Measurements from ENCODE around the gene PCCA.

PCCA gene

DNA sequence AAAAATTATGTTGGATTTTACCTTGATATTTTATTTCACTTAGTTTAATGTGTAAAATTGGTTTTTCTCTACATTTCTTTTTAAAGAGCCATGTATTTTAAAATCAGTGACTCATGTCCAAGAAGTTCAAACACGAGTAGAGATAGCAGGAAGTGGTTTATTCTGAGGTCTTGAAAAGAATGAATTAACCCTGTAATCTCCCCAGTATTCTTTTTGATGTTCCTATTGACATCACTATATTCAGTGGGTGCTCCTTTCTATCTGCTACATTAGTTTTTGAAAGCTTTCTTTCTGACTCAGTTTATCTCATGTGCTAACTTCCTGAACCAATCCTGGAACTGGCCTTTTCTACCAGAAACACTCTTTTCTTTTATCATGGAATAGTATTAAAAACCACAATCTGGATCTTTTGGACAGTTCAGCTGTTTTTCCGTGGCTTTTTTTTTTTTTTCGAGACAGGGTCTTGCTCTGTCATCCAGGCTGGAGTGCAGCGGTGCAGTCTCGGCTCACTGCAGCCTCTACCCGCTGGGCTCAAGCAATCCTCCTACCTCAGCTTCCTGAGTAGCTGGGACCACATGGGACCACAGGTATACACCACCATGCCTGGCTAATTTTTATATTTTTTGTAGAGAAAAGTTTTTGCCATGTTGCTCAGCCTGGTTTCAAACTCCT lies 114.9 kb downstream of the PCCA start:
- Histone ChIP-seq H3K4ac (ENCODE audit: low read depth, low read length) (no peak overlapping the region), H3K36me3 (ENCODE audit: control insufficient read depth in 1 of 2, insufficient read depth in 2 of 2, low read length in 2 of 2) (no peaks in the 10 kb centered on the region), H2BK120ac (ENCODE audit: insufficient read depth, low read length, poor library complexity) (no peak overlapping the region), H4K91ac (ENCODE audit: low read depth, low read length) (no peak overlapping the region), H3K4me2 (ENCODE audit: low read length) (no peak overlapping the region), H2BK5ac (ENCODE audit: low read depth, low read length, poor library complexity) (no peak overlapping the region), H2AFZ (ENCODE audit: insufficient read depth, low read length, poor library complexity) (no peak overlapping the region), H3K18ac (ENCODE audit: low read length) (no peak overlapping the region), H4K12ac (ENCODE audit: low read depth, low read length) (no peak overlapping the region), H4K8ac (ENCODE audit: low read depth, low read length) (no peak overlapping the region), H3K14ac (ENCODE audit: low read length) (no peak overlapping the region), H3K79me2 (ENCODE audit: control insufficient read depth, insufficient read depth, low read length, poor library complexity) (no peaks in the 10 kb centered on the region), H3K27me3 (ENCODE audit: insufficient read depth, low read length) (no peaks in the 10 kb centered on the region), H3K9ac (ENCODE audit: low read length) (no peak overlapping the region), H3K79me1 (ENCODE audit: low read length) (no peaks in the 10 kb centered on the region), H3K27ac (ENCODE audit: low read depth, low read length) (no peak overlapping the region), H3K23ac (ENCODE audit: low read length) (no peak overlapping the region), H3K9me3 (ENCODE audit: insufficient read depth, low read depth, low read length) (no peaks in the 10 kb centered on the region), H2AK5ac (ENCODE audit: low read length) (no peak overlapping the region), H3K4me1 (ENCODE audit: control insufficient read depth in 1 of 2, insufficient read depth in 2 of 2, low read length in 2 of 2) (no peaks in the 10 kb centered on the region), H2BK12ac (ENCODE audit: low read length) (no peak overlapping the region), H3K4me3 (ENCODE audit: low read depth, low read length) (no peak overlapping the region)
- no peak for DNase-seq
- WGBS (ENCODE audit: extremely low coverage, insufficient coverage, insufficient read length): no CpG with 5 or more reads among the region's 6 CpGs

- H4K12ac ChIP-seq (ENCODE audit: low read depth, low read length): no peak overlapping the region
- H3K27me3 ChIP-seq (ENCODE audit: insufficient read depth, low read length): no peaks in the 10 kb centered on the region
These were observed 119.1 kb downstream of the PCCA start for GRCh38 chr13:100208002-100208401.

GRCh38 chr13:100208626-100209025 lies 119.7 kb downstream of the PCCA start:
- Histone ChIP-seq H3K36me3 (ENCODE audit: control insufficient read depth in 1 of 2, insufficient read depth in 2 of 2, low read length in 2 of 2) (peaks cover 0 to 6% of the 10 kb centered on the region in 2 experiments), H3K27ac (ENCODE audit: low read depth, low read length) (no peak overlapping the region), H3K9me3 (ENCODE audit: insufficient read depth, low read depth, low read length) (no peaks in the 10 kb centered on the region), H4K8ac (ENCODE audit: low read depth, low read length) (no peak overlapping the region), H3K4me2 (ENCODE audit: low read length) (no peak overlapping the region), H3K79me1 (ENCODE audit: low read length) (no peaks in the 10 kb centered on the region), H4K12ac (ENCODE audit: low read depth, low read length) (no peak overlapping the region), H3K79me2 (ENCODE audit: control insufficient read depth, insufficient read depth, low read length, poor library complexity) (no peaks in the 10 kb centered on the region), H2BK5ac (ENCODE audit: low read depth, low read length, poor library complexity) (no peak overlapping the region), H3K4me3 (ENCODE audit: low read depth, low read length) (no peak overlapping the region), H3K27me3 (ENCODE audit: insufficient read depth, low read length) (no peaks in the 10 kb centered on the region), H3K23ac (ENCODE audit: low read length) (no peak overlapping the region), H3K9ac (ENCODE audit: low read length) (no peak overlapping the region), H3K4me1 (ENCODE audit: control insufficient read depth in 1 of 2, insufficient read depth in 2 of 2, low read length in 2 of 2) (no peaks in the 10 kb centered on the region), H2BK12ac (ENCODE audit: low read length) (no peak overlapping the region), H2AK5ac (ENCODE audit: low read length) (no peak overlapping the region), H3K18ac (ENCODE audit: low read length) (no peak overlapping the region), H2AFZ (ENCODE audit: insufficient read depth, low read length, poor library complexity) (no peak overlapping the region), H3K14ac (ENCODE audit: low read length) (no peak overlapping the region), H2BK120ac (ENCODE audit: insufficient read depth, low read length, poor library complexity) (no peak overlapping the region), H4K91ac (ENCODE audit: low read depth, low read length) (no peak overlapping the region), H3K4ac (ENCODE audit: low read depth, low read length) (no peak overlapping the region)
- DNase-seq: no peak
- WGBS (ENCODE audit: extremely low coverage, insufficient coverage, insufficient read length): no CpG with 5 or more reads among the region's 2 CpGs

More at GRCh38 chr13:100208002-100208401, 119.1 kb downstream of the PCCA start:
- no peak overlapping the region for H2AK5ac ChIP-seq (ENCODE audit: low read length)
- H3K79me1 ChIP-seq (ENCODE audit: low read length): no peaks in the 10 kb centered on the region
- H3K4me1 ChIP-seq (ENCODE audit: control insufficient read depth in 1 of 2, insufficient read depth in 2 of 2, low read length in 2 of 2): no peaks in the 10 kb centered on the region
- DNase-seq: no peak
- H3K9me3 ChIP-seq (ENCODE audit: insufficient read depth, low read depth, low read length): no peaks in the 10 kb centered on the region
- H3K4ac ChIP-seq (ENCODE audit: low read depth, low read length): no peak overlapping the region
- H3K14ac ChIP-seq (ENCODE audit: low read length): no peak overlapping the region
- no peak overlapping the region for H2BK5ac ChIP-seq (ENCODE audit: low read depth, low read length, poor library complexity)
- no peak overlapping the region for H4K8ac ChIP-seq (ENCODE audit: low read depth, low read length)
- no peak overlapping the region for H3K23ac ChIP-seq (ENCODE audit: low read length)
- H3K4me2 ChIP-seq (ENCODE audit: low read length): no peak overlapping the region
- WGBS (ENCODE audit: extremely low coverage, insufficient coverage, insufficient read length): no CpG with 5 or more reads among the region's 4 CpGs
- no peak overlapping the region for H3K9ac ChIP-seq (ENCODE audit: low read length)
- no peak overlapping the region for H2BK120ac ChIP-seq (ENCODE audit: insufficient read depth, low read length, poor library complexity)
- H3K18ac ChIP-seq (ENCODE audit: low read length): no peak overlapping the region
- H2BK12ac ChIP-seq (ENCODE audit: low read length): no peak overlapping the region
- peaks cover 0 to 6% of the 10 kb centered on the region in 2 experiments for H3K36me3 ChIP-seq (ENCODE audit: control insufficient read depth in 1 of 2, insufficient read depth in 2 of 2, low read length in 2 of 2)
- no peak overlapping the region for H4K91ac ChIP-seq (ENCODE audit: low read depth, low read length)
- no peak overlapping the region for H3K27ac ChIP-seq (ENCODE audit: low read depth, low read length)
- H3K79me2 ChIP-seq (ENCODE audit: control insufficient read depth, insufficient read depth, low read length, poor library complexity): no peaks in the 10 kb centered on the region
- no peak overlapping the region for H2AFZ ChIP-seq (ENCODE audit: insufficient read depth, low read length, poor library complexity)
- no peak overlapping the region for H3K4me3 ChIP-seq (ENCODE audit: low read depth, low read length)

GRCh38 chr13:100209857-100210825 lies 121.2 kb downstream of the PCCA start:
- no peak overlapping the region for H2BK5ac ChIP-seq (ENCODE audit: low read depth, low read length, poor library complexity)
- WGBS (ENCODE audit: extremely low coverage, insufficient coverage, insufficient read length): no CpG with 5 or more reads among the region's 8 CpGs
- no peak overlapping the region for H2BK12ac ChIP-seq (ENCODE audit: low read length)
- no peak overlapping the region for H3K4ac ChIP-seq (ENCODE audit: low read depth, low read length)
- no peak overlapping the region for H3K18ac ChIP-seq (ENCODE audit: low read length)
- no peak overlapping the region for H4K8ac ChIP-seq (ENCODE audit: low read depth, low read length)
- no peaks in the 10 kb centered on the region for H3K79me1 ChIP-seq (ENCODE audit: low read length)
- H3K79me2 ChIP-seq (ENCODE audit: control insufficient read depth, insufficient read depth, low read length, poor library complexity): no peaks in the 10 kb centered on the region
- H3K23ac ChIP-seq (ENCODE audit: low read length): no peak overlapping the region
- no peaks in the 10 kb centered on the region for H3K4me1 ChIP-seq (ENCODE audit: control insufficient read depth in 1 of 2, insufficient read depth in 2 of 2, low read length in 2 of 2)
- no peak overlapping the region for H2AFZ ChIP-seq (ENCODE audit: insufficient read depth, low read length, poor library complexity)
- H3K14ac ChIP-seq (ENCODE audit: low read length): no peak overlapping the region
- no peak overlapping the region for H4K12ac ChIP-seq (ENCODE audit: low read depth, low read length)
- H3K27me3 ChIP-seq (ENCODE audit: insufficient read depth, low read length): no peaks in the 10 kb centered on the region
- H3K9ac ChIP-seq (ENCODE audit: low read length): no peak overlapping the region
- H2BK120ac ChIP-seq (ENCODE audit: insufficient read depth, low read length, poor library complexity): no peak overlapping the region
- no peak overlapping the region for H3K4me3 ChIP-seq (ENCODE audit: low read depth, low read length)
- DNase-seq: no peak
- H2AK5ac ChIP-seq (ENCODE audit: low read length): no peak overlapping the region
- H3K36me3 ChIP-seq (ENCODE audit: control insufficient read depth in 1 of 2, insufficient read depth in 2 of 2, low read length in 2 of 2): peaks cover 0 to 8% of the 10 kb centered on the region in 2 experiments
- H3K4me2 ChIP-seq (ENCODE audit: low read length): no peak overlapping the region
- H3K9me3 ChIP-seq (ENCODE audit: insufficient read depth, low read depth, low read length): no peaks in the 10 kb centered on the region
- H4K91ac ChIP-seq (ENCODE audit: low read depth, low read length): no peak overlapping the region
- no peak overlapping the region for H3K27ac ChIP-seq (ENCODE audit: low read depth, low read length)
